Pulmonary artery endothelial cell (primary cell): ENCODE results near the gene TCOF1. TPM values are rescaled to one million over a fixed set of nuclear protein-coding genes. Genes with fewer than 3 reads are reported as not detected.

Experiments
- DNase-seq: peaks from one replicate; pipeline ENCODE4 v3.0.0-alpha.2; 2011; ENCODE audit warnings: low read depth, low spot score
- total RNA-seq: library from RNA; depleted of rRNA; stranded (reverse); fragments of >200 nt; gene quantifications from 2 replicates; pipeline ENCODE4 v1.2.3, GENCODE V29; 2014

Gene TCOF1
- total RNA-seq, 1 donor from 2014 or later, result 20.0 TPM

DNA sequence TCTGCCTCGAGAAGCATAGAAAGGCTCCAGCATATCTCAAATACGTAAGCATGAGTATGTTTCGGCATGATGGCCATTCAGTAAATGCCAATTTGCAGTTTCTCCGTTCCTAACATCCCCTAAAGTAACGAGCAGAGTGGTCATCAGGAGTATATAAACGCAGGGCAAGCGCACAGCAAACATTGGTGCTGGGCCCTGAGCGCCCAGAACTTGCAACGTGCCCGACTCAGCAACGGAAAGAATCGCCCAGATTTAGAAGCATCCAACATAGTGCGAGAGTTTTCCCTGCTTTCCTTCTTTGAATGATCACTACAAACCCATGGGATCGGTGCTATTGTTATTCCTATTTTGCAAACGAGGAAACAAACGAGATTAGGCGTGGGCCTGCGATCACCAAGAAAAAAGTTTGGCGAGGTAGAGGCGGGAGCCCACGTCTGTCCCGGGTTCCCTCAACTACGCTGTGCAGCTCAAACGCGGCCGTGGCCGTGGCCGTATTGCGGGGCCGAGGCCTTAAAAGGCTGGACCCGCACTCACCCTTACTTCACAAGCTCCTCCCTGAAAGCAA is 91.5 kb downstream of the TCOF1 start:
- no peak for DNase-seq

Other genes starting within 250 kb of the TCOF1 start
- gene PDGFRB, start 201.9 kb upstream of the TCOF1 start, total RNA-seq, result 0.07 and 0.14 TPM in 2 replicates
- gene CDX1, start 190.9 kb upstream of the TCOF1 start, total RNA-seq, result not detected in 2 replicates
- not detected in 2 replicates for gene SLC6A7, start 167.6 kb upstream of the TCOF1 start, total RNA-seq
- gene CAMK2A, start 67.9 kb upstream of the TCOF1 start, total RNA-seq, result not detected in 2 replicates
- gene ARSI, start 54.8 kb upstream of the TCOF1 start, total RNA-seq, result 0.04 TPM in 1 of 2 replicates, not detected in the other
- gene CD74, start 55.2 kb downstream of the TCOF1 start, total RNA-seq, result 0.07 and 1.6 TPM in 2 replicates
- 2,175 and 2,829 TPM in 2 replicates for gene RPS14, start 92.0 kb downstream of the TCOF1 start, total RNA-seq
- 29.9 and 51.9 TPM in 2 replicates for gene NDST1, start 150.4 kb downstream of the TCOF1 start, total RNA-seq